Subcutaneous abdominal adipose tissue (tissue), 5 donors: ENCODE measurements around the gene NUAK1.

Source experiments
- H3K27ac ChIP-seq: one replicate; pipeline ENCODE4 v1.7.0; 2013; ENCODE audit warnings: low read depth, mild to moderate bottlenecking, inconsistent platforms, low read length, moderate library complexity
- H3K27me3 ChIP-seq, 5 donors: one replicate each; pipeline ENCODE4 v1.7.0; 2013; ENCODE audit warnings: low read length in 5 of 5, inconsistent platforms in 1 of 5; ENCODE audit not compliant: control insufficient read depth in 5 of 5, insufficient read depth in 4 of 5
- H3K36me3 ChIP-seq, 5 donors: one replicate each; pipeline ENCODE4 v1.7.0; 2013; ENCODE audit warnings: low read length in 5 of 5; ENCODE audit not compliant: control insufficient read depth in 5 of 5, insufficient read depth in 5 of 5
- H3K4me1 ChIP-seq, 5 donors: one replicate each; pipeline ENCODE4 v1.7.0; 2013; ENCODE audit warnings: low read length in 5 of 5, mild to moderate bottlenecking in 3 of 5, moderate library complexity in 1 of 5; ENCODE audit not compliant: control insufficient read depth in 5 of 5, insufficient read depth in 5 of 5
- H3K4me3 ChIP-seq, 5 donors: one replicate each; pipeline ENCODE4 v1.7.0; 2013; ENCODE audit warnings: low read length in 5 of 5, low read depth in 1 of 5
- H3K9ac ChIP-seq, 5 donors: one replicate each; pipeline ENCODE4 v1.7.0; 2013; ENCODE audit warnings: low read length in 5 of 5, mild to moderate bottlenecking in 4 of 5, moderate library complexity in 3 of 5
- H3K9me3 ChIP-seq, 5 donors: one replicate each; pipeline ENCODE4 v1.7.0; 2013; ENCODE audit warnings: low read length in 5 of 5; ENCODE audit not compliant: control insufficient read depth in 5 of 5
- donor health status: healthy.
- donor health status: healthy.
- donor health status: healthy.
- donor health status: healthy.
- donor health status: healthy.

Gene NUAK1

DNA sequence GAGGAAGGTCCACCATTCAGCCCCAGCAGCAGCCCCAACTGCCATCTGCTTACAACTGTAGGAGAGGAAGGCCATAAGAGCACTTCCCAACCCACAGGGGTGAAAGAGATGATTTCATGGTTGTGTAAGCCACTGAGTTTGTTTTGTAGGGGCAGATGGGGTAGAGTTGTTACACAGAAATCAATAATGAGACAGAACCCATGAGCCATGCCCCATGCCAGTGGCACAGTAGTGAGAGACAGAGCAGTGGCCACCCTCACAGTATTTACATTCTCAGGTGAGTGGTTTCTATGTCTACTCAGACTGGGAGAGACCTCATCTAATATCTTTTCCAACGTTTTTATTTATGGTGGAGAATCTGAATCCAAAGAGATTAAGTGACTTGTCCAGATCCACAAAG lies 68.6 kb downstream of the NUAK1 start:
- Histone ChIP-seq H3K9ac (no peak overlapping the region), H3K27ac (no peak overlapping the region), H3K27me3 (no peaks in the 10 kb centered on the region), H3K9me3 (no peaks in the 10 kb centered on the region), H3K4me3 (no peak overlapping the region), H3K36me3 (peaks cover 23 to 77% (median 64%) of the 10 kb centered on the region in 5 donors), H3K4me1 (peaks cover 0 to 21% (median 2%) of the 10 kb centered on the region in 5 donors)

DNA sequence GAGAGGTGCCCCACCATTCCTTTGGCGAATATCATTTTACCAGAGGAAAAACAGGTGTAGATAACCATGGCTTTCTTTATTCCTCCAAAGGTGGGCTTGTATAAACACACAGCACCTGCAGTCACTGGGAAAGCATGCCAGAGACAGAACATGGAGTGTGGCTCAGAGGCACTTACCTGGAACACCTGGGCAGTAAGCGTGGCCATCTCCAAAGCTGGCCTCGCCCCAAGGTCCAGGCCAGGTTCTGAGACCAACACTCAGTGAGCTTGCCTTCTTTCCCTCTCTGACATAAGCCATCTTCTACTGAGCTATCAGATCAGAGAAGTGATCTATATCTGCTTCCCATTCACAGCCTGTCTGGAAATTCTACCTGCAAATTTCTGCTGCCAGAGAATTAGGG lies 70.5 kb downstream of the NUAK1 start:
- peaks cover 0 to 36% (median 2%) of the 10 kb centered on the region in 5 donors for H3K4me1 ChIP-seq
- no peak overlapping the region for H3K9ac ChIP-seq
- H3K27me3 ChIP-seq = no peaks in the 10 kb centered on the region
- H3K27ac ChIP-seq = no peak overlapping the region
- no peaks in the 10 kb centered on the region for H3K9me3 ChIP-seq
- H3K4me3 ChIP-seq = no peak overlapping the region
- peaks cover 22 to 71% (median 62%) of the 10 kb centered on the region in 5 donors for H3K36me3 ChIP-seq

DNA sequence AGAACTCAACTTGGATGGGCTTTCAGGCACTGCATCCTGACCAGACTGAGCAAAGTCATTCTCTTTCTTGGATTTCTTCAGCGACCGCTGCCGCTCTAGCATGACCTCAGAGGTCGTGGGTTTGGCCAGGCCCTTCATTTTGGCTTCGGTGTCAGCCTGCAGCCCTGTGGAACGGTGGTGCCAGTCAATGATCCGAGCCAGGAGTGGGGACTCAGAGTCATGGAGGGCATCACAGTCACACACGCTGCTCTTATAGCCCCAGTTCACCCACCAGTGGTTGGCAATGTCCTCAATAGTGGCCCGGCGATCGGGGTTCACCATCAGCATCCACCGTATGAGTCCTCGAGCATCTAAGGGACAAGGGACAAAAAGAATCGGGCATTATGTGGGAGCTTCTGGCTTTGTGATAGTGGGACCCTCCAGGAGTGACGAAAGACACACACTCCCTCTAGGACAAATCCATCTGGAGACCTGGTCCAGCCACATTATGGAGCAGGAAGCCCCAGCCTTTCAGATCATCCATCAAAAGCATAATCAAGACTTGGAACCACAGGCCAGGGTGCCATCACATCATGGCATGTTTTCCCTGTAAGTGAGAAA lies 71.0 kb downstream of the NUAK1 start:
- Histone ChIP-seq H3K27ac (no peak overlapping the region), H3K4me3 (no peak overlapping the region), H3K4me1 (peaks cover 0 to 42% (median 2%) of the 10 kb centered on the region in 5 donors), H3K27me3 (no peaks in the 10 kb centered on the region), H3K9me3 (no peaks in the 10 kb centered on the region), H3K36me3 (peaks cover 22 to 68% (median 61%) of the 10 kb centered on the region in 5 donors), H3K9ac (no peak overlapping the region)

DNA sequence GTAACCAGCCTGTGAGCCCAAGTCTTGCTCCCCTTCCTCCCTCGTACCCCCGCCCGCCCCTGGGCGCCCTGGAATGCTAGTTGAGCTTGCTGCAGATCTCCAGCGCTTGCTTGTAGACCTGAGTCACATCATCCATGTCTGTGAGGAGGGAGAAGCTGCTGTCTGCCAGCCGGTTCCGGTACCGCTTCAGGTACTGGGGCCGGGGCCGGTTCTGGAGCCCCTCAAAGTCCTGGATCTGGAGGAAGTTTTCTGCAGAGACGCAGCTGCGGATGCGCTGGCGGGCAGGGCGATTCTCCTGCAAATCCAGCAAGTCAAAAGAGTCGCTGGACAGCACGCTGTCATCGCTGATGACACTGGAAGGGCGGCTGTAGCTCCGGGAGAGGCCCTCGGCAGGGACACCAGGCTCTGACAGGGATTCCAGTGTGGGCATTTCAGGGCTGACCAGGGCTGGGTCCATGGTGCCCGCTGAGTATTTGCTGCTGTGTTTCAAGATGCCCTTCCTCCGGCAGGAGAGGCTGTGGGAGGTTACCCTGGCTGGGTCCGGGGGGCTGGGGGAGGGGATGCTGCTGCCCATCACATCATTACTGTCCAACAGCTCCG lies 71.9 kb downstream of the NUAK1 start:
- H3K9me3 ChIP-seq = no peaks in the 10 kb centered on the region
- H3K27ac ChIP-seq = peak overlapping the region; percentile 38
- H3K4me1 ChIP-seq = peaks cover 0 to 47% (median 1%) of the 10 kb centered on the region in 5 donors
- peaks cover 22 to 65% (median 59%) of the 10 kb centered on the region in 5 donors for H3K36me3 ChIP-seq
- no peak overlapping the region for H3K9ac ChIP-seq
- no peak overlapping the region for H3K4me3 ChIP-seq
- H3K27me3 ChIP-seq = no peaks in the 10 kb centered on the region

DNA sequence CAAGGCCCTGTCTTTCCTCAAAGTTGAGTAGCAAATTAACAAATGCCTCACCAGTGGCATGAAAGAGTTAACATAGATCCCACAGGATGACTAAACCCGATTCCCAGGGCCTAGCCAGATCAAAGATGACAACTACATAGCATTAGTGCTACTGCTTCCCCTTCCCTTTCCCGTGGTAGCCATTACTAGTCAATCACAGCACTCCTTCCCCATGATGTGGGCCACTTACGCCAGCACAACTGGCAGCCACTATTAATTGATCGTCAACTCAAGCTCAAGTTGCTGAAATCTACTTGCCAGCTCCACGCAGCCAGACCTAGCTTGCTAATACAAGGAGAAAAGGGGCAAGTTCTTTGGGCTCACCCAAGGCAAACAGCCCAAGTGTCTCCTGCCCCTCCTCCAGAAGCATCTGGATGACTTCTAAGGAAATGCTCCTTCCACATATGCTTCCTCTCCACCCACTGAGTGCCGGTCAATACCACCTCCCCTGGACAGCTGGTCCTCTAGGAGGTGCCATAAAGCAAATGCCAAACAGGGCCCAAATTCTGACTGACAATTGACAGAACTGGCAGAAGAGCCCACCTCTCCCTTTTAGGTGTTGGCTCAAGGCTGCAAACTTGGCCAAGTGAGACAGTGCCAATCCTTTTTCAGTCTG lies 72.6 kb downstream of the NUAK1 start:
- Histone ChIP-seq H3K36me3 (peaks cover 22 to 63% (median 58%) of the 10 kb centered on the region in 5 donors), H3K4me3 (no peak overlapping the region), H3K4me1 (peaks cover 0 to 47% (median 0%) of the 10 kb centered on the region in 5 donors), H3K9me3 (no peaks in the 10 kb centered on the region), H3K27me3 (no peaks in the 10 kb centered on the region), H3K9ac (no peak overlapping the region), H3K27ac (peak overlapping the region; percentile 38)

DNA sequence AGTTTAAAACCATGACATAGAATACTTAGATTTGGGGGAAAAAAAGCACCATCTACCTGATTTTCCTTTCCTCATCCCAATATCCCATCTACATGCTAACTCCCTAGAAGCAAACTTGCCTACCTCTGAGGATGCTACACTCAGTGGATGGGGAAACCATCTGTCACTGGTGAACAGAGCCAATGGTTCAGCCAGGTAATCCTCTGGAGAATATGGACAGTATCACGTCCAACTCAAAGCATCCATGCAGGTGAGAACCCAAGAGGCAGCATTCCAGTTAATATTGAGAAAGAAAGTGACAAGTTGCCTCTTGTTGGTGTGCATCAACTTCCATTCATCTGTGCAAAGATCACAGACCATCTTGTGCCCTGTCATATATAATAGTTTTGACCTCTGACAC lies 73.2 kb downstream of the NUAK1 start:
- Histone ChIP-seq H3K4me3 (no peak overlapping the region), H3K27ac (peak overlapping the region; percentile 38), H3K9ac (no peak overlapping the region), H3K9me3 (no peaks in the 10 kb centered on the region), H3K36me3 (peaks cover 22 to 57% (median 52%) of the 10 kb centered on the region in 5 donors), H3K27me3 (no peaks in the 10 kb centered on the region), H3K4me1 (peaks cover 0 to 47% (median 0%) of the 10 kb centered on the region in 5 donors)

DNA sequence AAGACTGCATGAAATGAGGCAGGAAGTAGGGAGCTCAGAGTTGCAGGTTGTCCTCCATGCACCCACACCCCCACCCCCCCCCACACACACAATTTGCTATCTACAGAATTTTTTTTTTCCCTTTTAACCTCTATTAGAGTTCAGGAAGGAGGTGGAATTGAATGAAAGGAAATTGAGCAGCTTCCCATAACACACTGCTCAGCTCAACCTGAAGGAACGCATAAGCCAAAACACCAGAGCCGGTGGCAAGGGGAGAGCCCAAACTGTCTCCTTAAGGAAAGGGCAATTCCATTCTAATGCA lies 74.1 kb downstream of the NUAK1 start:
- Histone ChIP-seq H3K4me3 (no peak overlapping the region), H3K27me3 (no peaks in the 10 kb centered on the region), H3K9ac (no peak overlapping the region), H3K36me3 (peaks cover 18 to 49% (median 43%) of the 10 kb centered on the region in 5 donors), H3K4me1 (peaks cover 0 to 47% (median 0%) of the 10 kb centered on the region in 5 donors), H3K9me3 (no peaks in the 10 kb centered on the region), H3K27ac (peak overlapping the region; percentile 38)

DNA sequence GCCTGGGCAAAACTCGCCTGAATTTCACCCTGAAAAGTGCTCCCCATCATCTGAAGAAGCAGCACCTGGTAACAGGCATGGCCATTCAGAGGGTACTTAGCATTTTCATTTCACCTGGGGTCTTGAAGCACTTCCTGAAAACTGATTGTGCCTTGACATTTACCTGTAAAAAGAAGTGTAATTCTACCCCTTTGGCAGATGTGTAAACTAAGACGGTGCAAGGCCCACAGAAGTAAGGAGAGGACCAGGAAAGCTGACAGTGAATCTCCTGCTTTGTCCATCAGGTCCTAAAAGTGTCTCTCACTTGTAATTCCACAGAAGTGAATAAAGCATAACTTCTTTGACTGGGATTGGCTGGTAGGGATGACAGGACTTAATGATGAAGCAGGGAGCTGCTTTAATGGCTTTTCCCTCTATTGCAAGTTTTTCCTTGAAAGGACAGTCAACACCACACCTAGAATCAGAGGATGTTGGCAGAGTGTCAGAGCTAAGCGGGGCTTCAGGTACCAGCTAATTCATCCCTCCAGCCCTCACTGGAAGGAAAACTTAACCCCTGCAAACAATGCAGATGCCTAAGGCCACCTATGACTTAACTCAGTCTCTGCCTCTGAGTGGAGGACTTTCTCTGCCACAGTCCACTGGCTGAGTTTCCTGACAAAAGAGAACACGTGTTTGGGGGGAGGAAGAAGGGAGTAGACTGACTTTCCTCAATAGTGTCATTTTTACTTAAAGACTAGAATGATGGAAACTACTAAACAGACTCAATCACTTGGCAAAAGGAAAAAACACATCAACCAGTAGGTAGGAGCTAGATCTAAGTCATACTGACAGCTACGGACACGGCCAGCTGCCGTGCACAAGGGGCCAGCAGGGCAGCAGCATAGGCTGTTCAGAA lies 74.7 kb downstream of the NUAK1 start:
- Histone ChIP-seq H3K36me3 (peaks cover 12 to 43% (median 37%) of the 10 kb centered on the region in 5 donors), H3K4me3 (no peak overlapping the region), H3K27ac (peak overlapping the region; percentile 12), H3K27me3 (no peaks in the 10 kb centered on the region), H3K4me1 (peaks cover 0 to 47% (median 0%) of the 10 kb centered on the region in 5 donors), H3K9ac (no peak overlapping the region), H3K9me3 (no peaks in the 10 kb centered on the region)

DNA sequence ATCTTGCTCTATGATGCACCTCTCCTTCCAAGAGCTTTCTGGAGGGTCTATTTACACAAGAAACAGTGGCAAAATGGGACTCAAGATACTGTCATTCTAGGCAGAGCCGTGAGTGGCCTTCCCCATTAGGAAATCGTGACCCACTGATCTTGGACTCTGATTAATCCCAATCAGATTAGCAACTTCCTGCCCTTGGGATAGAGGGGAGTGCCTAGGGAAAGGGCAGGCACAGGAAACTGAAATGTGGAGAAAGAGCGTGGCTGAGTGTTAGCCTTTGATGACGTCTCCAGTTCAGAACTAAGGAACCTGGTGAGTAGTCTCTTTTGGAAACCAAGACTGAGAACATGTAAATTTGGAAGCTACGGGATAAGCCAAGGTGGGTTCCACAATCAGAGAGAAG lies 76.1 kb downstream of the NUAK1 start:
- Histone ChIP-seq H3K9ac (no peak overlapping the region), H3K9me3 (no peaks in the 10 kb centered on the region), H3K4me1 (peaks cover 0 to 47% (median 6%) of the 10 kb centered on the region in 5 donors), H3K36me3 (peaks cover 6 to 30% (median 24%) of the 10 kb centered on the region in 5 donors), H3K27ac (peak overlapping the region; percentile 35), H3K27me3 (no peaks in the 10 kb centered on the region), H3K4me3 (no peak overlapping the region)
